Measurements from ENCODE around the gene ADD2.

DNA sequence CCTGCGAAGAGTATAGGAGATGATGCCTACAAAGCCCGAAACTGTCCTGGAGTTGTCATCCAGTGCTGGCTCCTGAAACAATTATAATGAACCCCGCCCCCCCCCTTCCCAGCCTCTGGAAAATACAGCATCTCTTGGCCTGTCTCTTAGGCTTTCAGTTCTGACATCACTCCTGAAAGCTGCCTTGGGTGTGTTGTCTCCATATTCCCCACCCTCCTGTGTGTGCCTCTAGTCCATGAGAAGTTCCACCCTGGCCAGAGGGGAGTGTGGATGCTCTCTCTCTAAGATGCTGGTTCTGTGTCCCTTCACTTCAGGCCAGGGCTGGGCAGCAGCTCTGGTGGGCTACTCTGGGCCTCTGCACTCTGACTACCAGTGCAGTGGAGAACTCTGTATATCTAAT lies 155.4 kb downstream of the ADD2 start:
- TF ChIP-seq, protein P1, sequence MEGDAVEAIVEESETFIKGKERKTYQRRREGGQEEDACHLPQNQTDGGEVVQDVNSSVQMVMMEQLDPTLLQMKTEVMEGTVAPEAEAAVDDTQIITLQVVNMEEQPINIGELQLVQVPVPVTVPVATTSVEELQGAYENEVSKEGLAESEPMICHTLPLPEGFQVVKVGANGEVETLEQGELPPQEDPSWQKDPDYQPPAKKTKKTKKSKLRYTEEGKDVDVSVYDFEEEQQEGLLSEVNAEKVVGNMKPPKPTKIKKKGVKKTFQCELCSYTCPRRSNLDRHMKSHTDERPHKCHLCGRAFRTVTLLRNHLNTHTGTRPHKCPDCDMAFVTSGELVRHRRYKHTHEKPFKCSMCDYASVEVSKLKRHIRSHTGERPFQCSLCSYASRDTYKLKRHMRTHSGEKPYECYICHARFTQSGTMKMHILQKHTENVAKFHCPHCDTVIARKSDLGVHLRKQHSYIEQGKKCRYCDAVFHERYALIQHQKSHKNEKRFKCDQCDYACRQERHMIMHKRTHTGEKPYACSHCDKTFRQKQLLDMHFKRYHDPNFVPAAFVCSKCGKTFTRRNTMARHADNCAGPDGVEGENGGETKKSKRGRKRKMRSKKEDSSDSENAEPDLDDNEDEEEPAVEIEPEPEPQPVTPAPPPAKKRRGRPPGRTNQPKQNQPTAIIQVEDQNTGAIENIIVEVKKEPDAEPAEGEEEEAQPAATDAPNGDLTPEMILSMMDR (conservative IDR thresholded peaks at IDR 0.05; ENCODE audit: low read depth, low read length), result no peak
- TF ChIP-seq EZH2 (IDR thresholded peaks at IDR 0.05; ENCODE audit: borderline replicate concordance, low read depth, low read length, poor library complexity, severe bottlenecking), result no peak
